ENCODE data around the gene SLC22A24.

DNA sequence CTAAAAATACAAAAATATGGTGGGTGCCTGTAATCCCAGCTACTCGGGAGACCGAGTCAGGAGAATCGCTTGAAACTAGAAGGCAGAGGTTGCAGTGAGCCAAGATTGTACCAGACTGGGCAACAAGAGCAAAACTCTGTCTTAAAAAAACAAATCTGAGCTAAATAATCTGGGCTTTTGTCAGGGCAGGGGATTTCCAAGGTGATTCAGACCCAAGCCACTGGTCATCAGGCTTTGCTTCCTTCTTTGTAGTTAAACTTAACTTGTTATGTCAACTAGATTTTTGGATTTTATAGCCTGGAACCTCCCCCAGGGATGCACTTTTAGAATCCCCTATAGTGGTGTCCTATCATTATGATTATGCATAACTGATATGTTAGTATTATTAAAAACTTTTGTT, 101.4 kb downstream of the SLC22A24 start:
- TF ChIP-seq CTCF (IDR thresholded peaks at IDR 0.05; ENCODE audit: insufficient read depth, low read depth, low read length), result no peak
- no peak for TF ChIP-seq EZH2 (IDR thresholded peaks at IDR 0.05; ENCODE audit: insufficient read depth, low read length)
